ENCODE measurements around the gene PNPLA4.

DNA sequence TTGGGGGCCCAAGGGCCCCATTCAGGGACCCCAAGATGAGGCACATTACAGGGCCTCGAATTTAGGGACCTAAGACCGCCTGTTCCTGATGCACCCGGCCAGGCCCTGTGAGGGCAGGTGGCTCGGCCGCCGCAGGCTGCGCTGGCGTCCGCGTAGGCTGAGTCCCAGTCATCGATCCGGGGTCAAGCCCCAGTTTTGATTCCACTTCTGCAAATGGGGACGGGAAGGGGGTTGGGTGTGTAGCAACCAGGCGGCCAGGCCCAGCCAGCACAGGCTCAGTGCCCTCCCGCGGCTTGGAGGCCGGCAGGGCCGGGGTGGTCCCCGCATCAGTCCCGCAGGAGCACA is 327 bp downstream of the PNPLA4 start:
- TF ChIP-seq CTCF (IDR thresholded peaks at IDR 0.05), result no peak
- TF ChIP-seq ZFX (IDR thresholded peaks at IDR 0.05; ENCODE audit: borderline replicate concordance), result no peak

All from 22Rv1 (cell line).